AG08395 (cell line): ENCODE data around the gene RPP38.

Experiments
- DNase-seq: peaks from one replicate; pipeline ENCODE4 v3.0.0; 2012; ENCODE audit warnings: mixed read lengths, low spot score

RPP38 gene

GRCh38 chr10:15112657-15113056 is 15.5 kb downstream of the RPP38 start:
- DNase-seq = no peak

DNA sequence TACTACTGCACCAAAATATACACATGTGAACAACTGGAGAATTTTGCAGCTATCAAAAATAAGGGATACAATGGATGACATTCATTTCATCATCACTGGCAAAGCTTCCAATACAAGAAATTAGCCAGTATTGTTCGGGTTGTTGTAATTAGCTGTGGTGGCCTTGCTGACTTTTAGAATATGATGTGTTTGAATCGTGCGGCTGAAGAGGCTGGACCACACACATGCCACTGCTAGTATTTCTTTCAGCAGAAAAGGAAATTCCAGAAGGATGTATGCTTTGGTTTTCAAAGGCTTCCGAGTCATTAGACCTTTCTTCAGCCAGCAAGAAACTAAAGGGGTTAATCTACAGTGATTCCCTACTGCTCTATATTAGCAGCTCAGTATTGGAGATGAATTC is 16.6 kb downstream of the RPP38 start:
- no peak for DNase-seq

DNA sequence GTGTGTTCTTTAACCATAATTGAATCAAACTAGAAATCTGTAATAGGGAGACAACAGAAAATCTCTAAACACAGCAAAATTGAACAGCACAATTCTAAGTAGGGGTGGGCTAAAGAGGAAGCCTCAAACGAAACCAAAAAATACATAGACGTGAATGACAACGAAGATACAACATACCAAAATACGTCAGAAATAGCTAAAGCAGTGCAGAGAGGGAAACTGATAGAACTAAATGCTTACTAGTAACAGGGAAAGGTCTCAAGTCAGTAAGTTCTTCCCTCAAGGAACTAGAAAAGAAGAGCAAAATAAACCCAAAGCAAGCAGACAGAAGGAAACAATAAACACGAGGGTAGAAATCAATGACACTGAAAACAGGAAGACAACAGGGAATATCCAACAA is 19.1 kb downstream of the RPP38 start:
- no peak for DNase-seq

DNA sequence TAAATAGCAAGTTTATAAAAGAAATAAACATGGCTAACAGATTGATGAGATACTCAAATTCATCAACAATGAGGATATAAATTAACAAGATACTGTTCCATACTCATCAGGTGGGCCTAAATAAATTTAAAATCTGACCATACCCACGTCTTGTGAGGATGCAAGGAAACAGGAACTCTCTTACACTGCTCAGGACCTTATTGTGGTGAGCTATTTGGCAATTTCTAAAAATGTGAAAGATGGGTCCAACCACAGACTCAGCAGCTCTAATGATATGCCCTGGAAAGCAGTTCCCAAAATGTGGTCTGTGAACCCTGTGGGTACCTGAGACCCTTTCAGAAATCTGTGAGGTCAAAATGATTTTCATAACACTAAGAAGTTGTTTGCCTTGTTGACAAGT is 21.5 kb downstream of the RPP38 start:
- DNase-seq = no peak

DNA sequence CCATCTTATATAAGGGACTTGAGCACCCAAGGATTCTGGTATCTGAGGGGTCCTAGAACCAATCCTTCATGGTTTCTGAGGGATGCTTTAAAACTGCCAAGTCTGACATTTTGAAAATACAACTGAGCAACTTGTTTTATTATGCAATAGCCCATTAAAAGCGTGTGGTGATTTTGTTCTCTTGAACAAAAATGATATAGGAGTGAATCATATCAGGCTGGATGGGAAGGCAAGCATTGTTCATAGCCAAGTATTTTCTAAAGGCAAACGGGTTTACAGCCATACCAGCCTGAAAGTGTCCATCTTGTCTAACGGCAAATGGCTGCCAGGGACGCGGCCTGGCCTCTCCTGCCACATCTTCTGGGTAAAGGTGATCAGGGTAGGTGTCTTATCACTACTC is 23.4 kb downstream of the RPP38 start:
- peak; percentile 39 for DNase-seq

DNA sequence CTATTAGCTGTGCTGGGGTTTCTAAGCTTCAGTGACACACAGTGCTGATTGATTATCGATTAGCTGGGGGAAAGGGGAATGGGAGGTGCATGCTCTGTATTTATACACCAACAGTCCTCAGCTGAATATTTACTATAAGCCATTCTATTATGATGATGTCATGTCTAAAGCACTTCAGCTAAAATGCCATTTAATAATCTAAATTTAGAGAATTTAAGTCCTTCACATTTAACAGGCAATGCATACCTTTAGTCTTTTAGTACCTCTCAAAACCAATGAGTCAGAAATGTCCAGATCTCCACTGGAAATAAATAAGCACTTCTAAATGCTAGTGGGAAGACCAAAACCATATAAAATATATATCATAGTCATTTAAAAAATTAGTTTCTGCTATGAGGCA is 24.6 kb downstream of the RPP38 start:
- no peak for DNase-seq

DNA sequence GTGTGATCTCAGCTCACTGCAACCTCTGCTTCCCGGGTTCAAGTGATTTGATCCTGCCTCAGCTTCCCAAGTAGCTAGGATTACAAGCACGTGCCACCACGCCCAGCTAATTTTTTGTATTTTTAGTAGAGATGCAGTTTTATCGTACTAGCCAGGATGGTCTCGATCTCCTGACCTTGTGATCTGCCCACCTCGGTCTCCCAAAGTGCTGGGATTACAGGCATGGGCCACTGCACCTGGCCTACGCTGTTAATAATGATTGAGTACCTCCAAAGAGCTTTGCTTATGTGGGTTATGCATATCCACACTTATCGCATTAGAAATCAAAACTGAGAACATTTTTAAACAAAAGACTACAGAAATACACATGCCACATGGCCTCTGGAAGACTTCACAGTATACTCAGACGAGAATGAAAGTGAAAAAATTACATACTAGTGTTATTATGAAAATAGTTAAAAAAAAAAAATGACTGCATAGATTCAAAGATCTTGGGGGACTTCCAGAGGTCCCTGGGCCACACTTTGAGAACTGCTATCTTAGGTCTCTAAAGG is 25.4 kb downstream of the RPP38 start:
- DNase-seq = no peak

- peak; percentile 18 for DNase-seq
Measured at GRCh38 chr10:15123749-15124184, 26.6 kb downstream of the RPP38 start.

DNA sequence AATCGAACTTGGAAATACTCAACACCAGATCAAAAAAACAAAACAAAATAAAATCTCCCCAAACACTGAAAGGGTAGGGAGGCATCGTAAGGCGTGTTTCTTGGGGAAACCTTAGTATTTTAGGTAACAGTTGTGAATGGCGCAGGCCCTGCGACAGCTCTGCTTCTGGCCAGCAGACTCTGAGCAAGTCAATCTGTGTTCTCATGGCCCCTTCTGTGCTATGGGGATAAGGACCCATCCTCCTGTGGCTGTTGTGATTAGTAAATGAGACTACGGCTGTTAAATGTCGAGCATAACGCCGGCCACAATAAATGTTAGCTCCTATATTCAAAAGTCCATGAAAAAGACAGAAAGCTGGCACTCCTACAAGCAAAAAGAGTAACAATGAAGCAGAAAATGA is 27.0 kb downstream of the RPP38 start:
- DNase-seq = no peak

DNA sequence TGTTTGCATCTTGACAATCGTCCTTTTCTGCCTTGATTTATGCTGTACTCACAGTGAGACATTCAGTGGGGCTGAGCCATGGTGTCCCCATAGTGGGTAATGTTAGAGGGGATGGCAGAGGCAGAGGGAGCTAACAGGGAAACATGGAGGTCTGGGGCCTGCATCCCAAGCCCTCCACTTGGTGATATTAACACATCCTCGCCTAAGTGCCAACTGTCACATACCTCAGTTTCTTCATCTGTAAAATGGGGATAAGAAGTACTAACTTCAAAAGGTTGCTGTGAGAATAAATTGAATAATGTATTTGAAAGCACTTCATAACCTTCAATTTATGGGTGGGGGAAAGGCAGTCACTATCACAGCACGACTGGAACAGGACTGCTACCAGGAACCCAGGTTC is 27.8 kb downstream of the RPP38 start:
- no peak for DNase-seq

GRCh38 chr10:15131330-15131729 is 34.2 kb downstream of the RPP38 start:
- DNase-seq = no peak

DNA sequence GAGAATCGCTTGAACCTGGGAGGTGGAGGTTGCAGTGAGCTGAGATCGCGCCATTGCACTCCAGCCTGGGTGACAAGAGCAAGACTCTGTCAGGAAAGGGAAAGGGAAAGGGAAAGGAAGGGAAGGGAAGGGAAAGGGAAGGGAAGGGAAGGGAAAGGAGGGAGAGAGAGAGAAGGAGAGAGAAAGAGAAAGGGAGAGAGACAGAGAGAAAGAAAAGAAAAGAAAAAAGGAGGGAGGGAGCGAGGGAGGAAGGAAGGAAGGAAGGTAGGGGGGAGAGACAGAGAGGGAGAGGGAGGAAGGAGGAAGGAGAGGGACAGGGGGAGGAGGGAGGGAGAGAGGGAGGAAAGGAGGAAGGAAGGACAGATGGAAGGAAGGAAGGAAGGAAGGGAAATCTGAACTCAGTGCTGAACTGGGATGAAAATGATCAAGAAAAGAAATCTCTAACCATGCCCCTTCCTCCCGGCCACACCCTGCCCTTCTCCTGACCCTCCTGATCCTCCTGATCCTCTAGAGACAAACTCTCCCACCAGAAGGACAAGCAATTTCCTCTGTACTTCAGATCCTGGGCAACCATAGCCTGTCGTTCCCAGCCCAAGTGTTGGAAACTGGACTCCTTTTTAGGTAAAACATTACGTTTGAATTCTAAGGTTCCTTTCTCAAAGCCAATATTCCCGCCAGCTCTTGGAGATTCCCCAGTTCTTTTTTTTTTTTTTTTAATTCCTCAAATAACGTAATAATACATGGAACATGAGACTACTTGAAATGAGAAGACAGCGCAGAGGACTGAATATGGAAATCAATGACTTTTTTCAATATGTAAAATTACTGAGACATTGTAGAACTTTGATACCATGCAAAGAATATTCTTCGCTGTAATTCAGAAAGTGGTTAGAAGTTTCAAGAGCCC is 39.2 kb downstream of the RPP38 start:
- no peak for DNase-seq

DNA sequence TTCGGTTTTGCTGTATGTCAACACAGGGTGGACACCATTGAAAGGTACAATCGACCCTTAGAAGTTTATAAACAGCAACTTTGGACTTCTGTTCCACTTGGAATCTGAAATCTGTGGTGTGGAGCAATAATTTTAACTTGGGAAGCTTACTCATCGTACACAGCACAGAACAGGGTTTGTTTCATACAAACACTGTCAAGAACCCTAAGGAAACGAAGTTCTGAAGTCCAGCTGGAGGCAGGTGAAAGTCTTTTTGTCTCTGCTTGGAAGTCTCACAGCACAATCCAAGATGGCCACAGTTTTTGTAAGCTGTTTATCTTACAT is 39.8 kb downstream of the RPP38 start:
- no peak for DNase-seq

DNA sequence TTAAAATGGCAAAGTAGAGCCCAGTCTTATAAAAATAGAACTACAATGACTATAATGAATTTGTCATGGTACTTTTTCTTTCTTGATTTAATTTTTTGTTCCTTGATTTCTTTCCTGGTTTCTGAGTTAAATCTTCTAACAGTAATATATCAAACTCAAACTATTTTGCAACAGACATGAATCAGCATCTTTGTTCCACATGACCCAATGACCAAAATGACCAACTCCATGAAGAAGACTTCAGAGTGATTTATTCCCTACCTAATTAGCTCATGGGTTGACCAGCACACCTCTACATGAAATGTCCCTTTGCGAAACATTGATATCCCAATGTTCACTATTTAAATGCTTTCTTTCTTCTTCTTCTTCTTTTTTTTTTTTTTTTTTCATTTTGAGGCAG is 40.5 kb downstream of the RPP38 start:
- DNase-seq = no peak

DNA sequence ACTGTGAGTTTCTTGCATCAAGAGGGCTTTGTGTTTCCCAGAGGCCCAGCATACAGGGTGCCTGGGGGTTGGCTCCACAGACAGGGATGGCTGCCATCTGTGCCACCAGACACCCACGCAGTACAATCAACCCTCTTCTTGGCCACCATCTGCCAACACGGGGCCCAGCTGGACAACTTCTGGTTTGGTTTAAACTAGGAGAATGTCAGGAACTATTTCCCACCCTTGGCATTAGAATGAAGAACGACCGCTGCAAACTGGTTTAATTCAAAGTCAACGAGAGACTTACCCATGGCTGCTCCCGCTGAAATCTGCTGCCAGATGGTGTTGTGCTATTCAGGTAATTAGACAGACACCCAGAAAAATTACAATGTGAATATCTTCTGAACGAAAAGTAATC is 43.5 kb downstream of the RPP38 start:
- DNase-seq = no peak

DNA sequence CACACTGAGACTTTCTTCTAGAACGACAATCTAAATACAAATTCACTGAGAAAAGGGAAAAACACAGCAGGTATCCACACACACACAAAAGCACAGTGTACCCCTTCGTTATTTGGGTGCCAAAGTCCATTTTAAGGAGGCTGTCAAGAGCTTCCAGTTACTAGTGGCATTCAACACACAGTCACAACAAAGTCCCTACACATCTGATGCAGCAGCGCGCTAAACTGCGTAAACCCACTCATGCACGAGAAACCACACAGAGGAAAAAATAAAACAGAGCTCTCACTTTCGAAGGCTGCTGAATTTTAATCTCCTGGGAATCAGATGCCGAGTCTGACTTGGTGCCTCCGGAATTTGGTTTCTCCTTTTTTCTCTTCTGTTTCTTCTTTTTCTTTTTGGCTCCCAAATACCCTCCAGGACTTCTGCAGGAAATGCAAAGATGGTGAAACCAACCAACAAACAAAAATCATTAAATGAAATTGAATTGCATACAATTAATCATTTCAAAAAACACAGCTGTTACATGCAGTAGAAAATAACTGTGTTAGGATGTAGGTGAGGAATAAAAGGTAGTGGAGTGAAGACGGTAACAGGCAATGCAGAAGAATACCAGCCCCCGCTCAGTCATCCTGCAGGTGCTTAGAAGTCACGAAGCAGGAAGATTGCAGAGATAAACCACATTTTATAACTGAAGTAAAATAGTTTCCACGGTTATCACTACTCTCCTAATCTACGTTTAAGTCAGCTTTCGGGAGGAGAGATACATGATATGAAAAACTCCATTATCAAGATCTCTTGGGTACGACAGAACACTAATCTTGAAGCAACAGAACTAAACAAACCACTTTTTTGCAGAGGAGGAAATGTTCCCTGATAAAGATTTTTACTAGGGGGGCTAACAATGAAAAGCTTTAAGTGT is 44.2 kb downstream of the RPP38 start:
- no peak for DNase-seq

GRCh38 chr10:15144788-15145187 is 47.6 kb downstream of the RPP38 start:
- no peak for DNase-seq

DNA sequence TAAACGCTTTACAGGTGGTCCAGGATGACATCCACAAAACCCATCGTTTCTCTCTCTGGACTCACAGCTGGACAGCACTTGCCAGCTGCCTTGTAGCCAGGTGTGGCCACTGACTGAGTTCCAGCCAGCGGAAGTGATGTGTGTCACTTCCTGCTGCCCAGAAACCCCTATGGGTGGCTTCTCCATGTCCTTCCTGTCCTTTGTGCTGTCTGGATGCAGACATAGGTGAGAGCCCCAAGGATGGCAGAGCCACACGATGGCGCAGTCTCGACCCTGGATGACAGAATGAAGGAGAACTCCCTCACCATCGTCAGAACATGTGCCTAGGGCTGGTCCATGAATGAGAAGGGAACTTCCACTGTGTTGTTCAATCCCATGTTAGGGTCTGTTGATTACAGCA is 49.2 kb downstream of the RPP38 start:
- DNase-seq = no peak

DNA sequence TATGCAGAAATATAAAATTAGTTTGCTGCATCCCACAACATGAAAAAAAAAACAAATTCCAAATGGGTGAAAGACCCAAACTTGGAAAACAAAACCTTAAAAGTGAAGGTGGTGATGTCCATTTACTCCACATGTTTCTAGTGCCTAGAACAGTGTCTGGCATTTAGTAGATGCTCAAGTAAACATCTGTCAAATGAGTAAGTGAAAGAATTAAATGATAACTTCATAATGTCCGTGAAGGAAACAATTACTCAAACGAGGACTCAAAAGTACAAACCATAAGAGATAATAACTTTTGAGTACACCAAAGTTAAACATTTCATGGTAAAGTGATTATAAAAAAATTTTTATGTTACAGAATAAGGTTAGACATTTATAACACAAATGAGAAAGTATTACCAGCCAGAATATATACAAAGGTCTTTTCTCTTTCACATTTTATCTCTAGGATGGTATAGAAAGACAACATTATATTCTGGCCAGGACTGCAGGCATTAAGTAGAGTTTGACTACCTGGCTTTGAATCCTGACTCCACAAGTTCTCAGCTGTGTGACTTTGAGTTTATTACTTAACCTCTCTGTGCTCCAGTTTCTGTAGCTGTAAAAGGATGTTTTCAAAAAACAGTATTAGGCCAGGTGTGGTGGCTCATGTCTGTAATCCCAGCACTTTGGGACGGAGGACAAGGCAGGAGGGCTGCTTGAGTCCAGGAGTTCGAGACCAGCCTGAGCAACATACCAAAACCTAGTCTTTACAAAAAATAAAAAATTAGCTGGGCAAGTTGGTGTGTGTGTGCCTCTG is 50.6 kb downstream of the RPP38 start:
- no peak for DNase-seq

DNA sequence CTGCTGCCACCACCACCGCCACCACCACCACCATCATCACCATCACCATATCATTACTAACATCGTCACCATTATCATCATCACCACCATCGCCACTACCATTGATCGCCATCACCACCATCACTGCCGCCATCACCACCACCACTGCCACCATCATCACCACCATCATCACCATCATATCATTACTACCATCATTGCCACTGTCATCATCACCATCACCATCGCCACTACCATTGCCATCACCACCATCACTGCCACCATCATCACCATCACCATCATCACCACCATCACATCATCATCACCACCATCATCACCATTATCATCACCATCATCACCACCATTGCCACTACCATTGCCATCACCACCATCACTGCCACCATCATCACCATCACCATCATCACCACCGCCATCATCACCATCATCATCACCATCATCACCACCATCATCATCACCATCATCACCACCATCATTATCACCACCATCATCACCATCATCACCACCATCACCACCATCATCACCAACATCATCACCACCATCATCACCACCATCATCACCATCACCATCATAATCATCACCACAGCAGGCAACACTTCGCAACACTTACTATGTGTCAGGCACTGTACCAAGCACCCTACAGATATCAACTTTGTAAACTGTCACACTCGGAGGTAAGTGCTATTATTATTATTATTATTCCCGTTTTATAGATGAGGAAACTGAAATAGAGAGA is 52.1 kb downstream of the RPP38 start:
- no peak for DNase-seq

DNA sequence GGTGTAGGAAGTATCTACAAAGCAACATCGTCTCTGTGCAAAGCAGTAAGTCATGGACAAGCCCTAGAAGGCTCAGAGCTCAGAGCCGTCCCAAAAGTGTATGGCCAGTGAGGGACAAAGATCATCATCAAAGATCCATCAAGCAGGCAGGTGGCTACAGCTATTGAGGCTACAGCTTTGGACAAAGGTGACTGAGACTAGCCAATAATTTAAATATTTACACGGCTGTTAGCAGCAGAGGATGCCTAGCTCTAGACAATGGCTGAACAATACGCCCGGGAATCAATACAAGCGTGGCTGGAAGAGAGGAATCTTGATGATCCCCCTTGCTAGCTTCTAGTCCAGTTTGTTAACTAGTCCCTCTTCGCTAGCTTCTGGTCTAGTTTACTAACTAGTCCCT is 53.4 kb downstream of the RPP38 start:
- DNase-seq = no peak
